Left ventricle myocardium inferior (tissue), 1 donor: Measurements from ENCODE around the gene KRTAP1-4. TPM values are rescaled to one million over a fixed set of nuclear protein-coding genes. Genes with fewer than 3 reads are reported as not detected.

Experiments
- DNase-seq: peaks from one replicate; pipeline ENCODE4 v3.0.0-alpha.2; 2020
- H3K27ac ChIP-seq: fragments of 200-600 bp; replicated peaks from 2 replicates; pipeline ENCODE4 v1.8.0; 2021
- H3K27me3 ChIP-seq: fragments of 200-600 bp; 2 replicates; pipeline ENCODE4 v1.8.0; 2021; ENCODE audit warnings: low read depth
- H3K36me3 ChIP-seq: fragments of 200-600 bp; 2 replicates; pipeline ENCODE4 v1.8.0; 2021
- H3K4me1 ChIP-seq: fragments of 200-600 bp; 2 replicates; pipeline ENCODE4 v1.8.0; 2021
- H3K4me3 ChIP-seq: fragments of 200-600 bp; 2 replicates; pipeline ENCODE4 v1.8.0; 2021; ENCODE audit warnings: mild to moderate bottlenecking, moderate library complexity
- H3K9me3 ChIP-seq: fragments of 200-600 bp; replicated peaks from 2 replicates; pipeline ENCODE4 v1.8.0; 2021
- CTCF ChIP-seq: fragments of 200-600 bp; IDR thresholded peaks from 2 replicates; pipeline ENCODE4 v1.8.0; 2021; ENCODE audit warnings: antibody characterized with exemption, mild to moderate bottlenecking, borderline replicate concordance
- intact Hi-C: fragments of 100-400 bp; cut with micrococcal nuclease; formaldehyde crosslinking; loops from one replicate; pipeline ENCODE4 v1.11.0; 2022
- total RNA-seq: library from RNA; stranded (reverse); fragmentation: NEBNext Ultra II Directional; extraction: Animal tissue kit (Norgen Biotek cat#: 25700); gene quantifications from one replicate; pipeline ENCODE4 v1.2.1, GENCODE V29; 2021
- donor health status: DM: no; HTN: yes; CAD: no; lungs with severe emphysema.

The KRTAP1-4 gene
- total RNA-seq, 1 donor from 2014 or later = not detected

GRCh38 chr17:40996829-40997228 lies 33.2 kb downstream of the KRTAP1-4 start:
- TF ChIP-seq CTCF = no peak
- DNase-seq = no peak
- Histone ChIP-seq H3K36me3 (no peaks in the 10 kb centered on the region), H3K27ac (no peak overlapping the region), H3K27me3 (peaks cover 87% of the 10 kb centered on the region), H3K4me3 (no peak overlapping the region), H3K4me1 (no peaks in the 10 kb centered on the region), H3K9me3 (no peaks in the 10 kb centered on the region)
- intact Hi-C loops = no loop called here

- Histone ChIP-seq H3K4me3 (no peak overlapping the region), H3K4me1 (no peaks in the 10 kb centered on the region), H3K36me3 (no peaks in the 10 kb centered on the region), H3K27me3 (peaks cover 88% of the 10 kb centered on the region), H3K9me3 (peaks cover 7% of the 10 kb centered on the region), H3K27ac (no peak overlapping the region)
- no peak for DNase-seq
- no peak for TF ChIP-seq CTCF
- intact Hi-C loops = no loop called here
These were observed 34.9 kb downstream of the KRTAP1-4 start for GRCh38 chr17:40995116-40995515.

GRCh38 chr17:40993839-40994238 lies 36.2 kb downstream of the KRTAP1-4 start, which contains the start of gene KRTAP3-3:
Gene KRTAP3-3, minus strand, starts transcription at chr17:40994164. Its CDS starts 67 bp downstream, at chr17:40994097.
- no peaks in the 10 kb centered on the region for H3K36me3 ChIP-seq
- H3K4me1 ChIP-seq = no peaks in the 10 kb centered on the region
- DNase-seq = no peak
- peaks cover 7% of the 10 kb centered on the region for H3K9me3 ChIP-seq
- no peak for TF ChIP-seq CTCF
- no peak within 1 kb of the TSS for H3K4me3 ChIP-seq
- intact Hi-C loops = no loop called here
- H3K27ac ChIP-seq = no peak within 1 kb of the TSS
- H3K27me3 ChIP-seq = peaks cover 85% of the 10 kb centered on the region

DNA sequence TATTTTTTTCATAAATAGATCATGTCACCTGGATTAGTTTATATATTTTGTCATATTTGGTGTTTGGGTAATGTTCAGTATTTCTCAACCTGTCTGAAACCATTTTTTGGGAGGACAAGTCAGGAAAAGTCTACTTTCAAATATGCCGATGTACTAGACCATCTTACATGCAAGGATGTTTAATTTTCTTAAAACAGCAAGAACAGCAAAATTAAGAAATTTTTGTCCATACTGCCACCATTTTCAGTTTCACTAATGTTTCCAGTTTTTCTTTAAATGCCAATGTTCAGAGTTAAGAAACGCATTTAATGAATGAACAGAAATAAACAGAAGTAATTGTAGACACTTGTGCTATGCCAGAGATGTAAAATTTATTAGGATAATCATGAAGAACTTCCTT lies 36.9 kb downstream of the KRTAP1-4 start:
- no peak for DNase-seq
- Histone ChIP-seq H3K27ac (no peak overlapping the region), H3K36me3 (no peaks in the 10 kb centered on the region), H3K4me1 (no peaks in the 10 kb centered on the region), H3K9me3 (peaks cover 7% of the 10 kb centered on the region), H3K27me3 (peaks cover 83% of the 10 kb centered on the region), H3K4me3 (no peak overlapping the region)
- intact Hi-C loops = no loop called here
- no peak for TF ChIP-seq CTCF

GRCh38 chr17:40992666-40993065 lies 37.3 kb downstream of the KRTAP1-4 start:
- no peaks in the 10 kb centered on the region for H3K4me1 ChIP-seq
- intact Hi-C loops = no loop called here
- peaks cover 7% of the 10 kb centered on the region for H3K9me3 ChIP-seq
- peaks cover 83% of the 10 kb centered on the region for H3K27me3 ChIP-seq
- DNase-seq = no peak
- no peaks in the 10 kb centered on the region for H3K36me3 ChIP-seq
- H3K4me3 ChIP-seq = no peak overlapping the region
- TF ChIP-seq CTCF = no peak
- H3K27ac ChIP-seq = no peak overlapping the region

DNA sequence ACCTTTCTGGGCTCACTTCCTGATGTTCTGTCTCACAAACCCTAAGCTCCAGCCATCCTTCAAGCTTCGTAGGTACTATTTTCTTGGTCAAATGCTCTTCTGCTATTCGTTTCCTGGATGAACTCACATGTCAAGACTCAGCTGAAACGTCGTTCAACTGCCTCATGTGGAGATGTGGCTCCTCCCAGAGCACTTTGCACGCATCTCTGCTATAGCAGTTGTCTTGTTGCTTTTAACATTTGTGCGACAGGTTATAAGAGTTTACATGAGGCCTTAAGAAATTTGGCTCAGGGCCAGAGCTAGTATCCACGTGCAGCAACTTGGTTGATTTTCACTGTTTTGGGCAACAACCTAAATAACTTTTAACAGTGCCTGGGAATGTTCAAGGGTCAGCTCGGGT lies 43.1 kb downstream of the KRTAP1-4 start:
- H3K27ac ChIP-seq = no peak overlapping the region
- intact Hi-C loops = no loop called here
- no peaks in the 10 kb centered on the region for H3K4me1 ChIP-seq
- no peak for DNase-seq
- no peak for TF ChIP-seq CTCF
- H3K9me3 ChIP-seq = peaks cover 7% of the 10 kb centered on the region
- no peaks in the 10 kb centered on the region for H3K36me3 ChIP-seq
- peaks cover 88% of the 10 kb centered on the region for H3K27me3 ChIP-seq
- no peak overlapping the region for H3K4me3 ChIP-seq
